GM19397 (cell line): Measurements from ENCODE around the gene RNASET2.
"Not testable (repeated sequence)": the region's sequence is repeated elsewhere in the genome, so short reads cannot be mapped to it uniquely, and the experiment has no call there.

Source experiments
- ATAC-seq: cut with Tn5 transposase; IDR thresholded peaks from one replicate; pipeline ENCODE4 v1.9.1; 2021; ENCODE audit warnings: mild to moderate bottlenecking, moderate library complexity; ENCODE audit not compliant: unreplicated experiment

RNASET2 gene

GRCh38 chr6:166928644-166929541, 27.5 kb downstream of the RNASET2 start:
- ATAC-seq: no peak

GRCh38 chr6:166927935-166928643, 28.3 kb downstream of the RNASET2 start:
- no peak for ATAC-seq

- ATAC-seq: no peak
These were observed 29.0 kb downstream of the RNASET2 start for GRCh38 chr6:166927240-166927934.

- ATAC-seq: no peak
These were observed 29.6 kb downstream of the RNASET2 start for GRCh38 chr6:166926748-166927147.

- no peak for ATAC-seq
These were observed 31.0 kb downstream of the RNASET2 start for GRCh38 chr6:166925141-166925996.

GRCh38 chr6:166924531-166924930, 31.8 kb downstream of the RNASET2 start:
- no peak for ATAC-seq

- no peak for ATAC-seq
These were observed 33.4 kb downstream of the RNASET2 start for GRCh38 chr6:166922937-166923336.

GRCh38 chr6:166921570-166921969, 34.8 kb downstream of the RNASET2 start:
- ATAC-seq: no peak

- ATAC-seq: no peak
These were observed 39.5 kb downstream of the RNASET2 start for GRCh38 chr6:166916824-166917223.

GRCh38 chr6:166915484-166915883, 40.9 kb downstream of the RNASET2 start:
- ATAC-seq: not testable (repeated sequence)

GRCh38 chr6:166914952-166915351, 41.4 kb downstream of the RNASET2 start:
- ATAC-seq: not testable (repeated sequence)

GRCh38 chr6:166911248-166911677, 45.1 kb downstream of the RNASET2 start:
- ATAC-seq: no peak

GRCh38 chr6:166910601-166911000, 45.7 kb downstream of the RNASET2 start:
- ATAC-seq: no peak

- ATAC-seq: no peak
These were observed 47.5 kb downstream of the RNASET2 start for GRCh38 chr6:166908811-166909210.

GRCh38 chr6:166907871-166908806, 48.2 kb downstream of the RNASET2 start:
- ATAC-seq: no peak

GRCh38 chr6:166907373-166907841, 48.9 kb downstream of the RNASET2 start:
- peak; percentile 77 for ATAC-seq

GRCh38 chr6:166906376-166907044, 49.8 kb downstream of the RNASET2 start:
- no peak for ATAC-seq

GRCh38 chr6:166905505-166906134, 50.7 kb downstream of the RNASET2 start:
- no peak for ATAC-seq
